ENCODE measurements around the gene VMA21. TPM values are rescaled to one million over a fixed set of nuclear protein-coding genes. Genes with fewer than 3 reads are reported as not detected.
A peak's percentile ranks its signal among the peaks of the same experiment; 100 is the strongest.

VMA21 gene
- total RNA-seq, 2 donors from 2014 or later: 42.2 to 54.7 TPM

DNA sequence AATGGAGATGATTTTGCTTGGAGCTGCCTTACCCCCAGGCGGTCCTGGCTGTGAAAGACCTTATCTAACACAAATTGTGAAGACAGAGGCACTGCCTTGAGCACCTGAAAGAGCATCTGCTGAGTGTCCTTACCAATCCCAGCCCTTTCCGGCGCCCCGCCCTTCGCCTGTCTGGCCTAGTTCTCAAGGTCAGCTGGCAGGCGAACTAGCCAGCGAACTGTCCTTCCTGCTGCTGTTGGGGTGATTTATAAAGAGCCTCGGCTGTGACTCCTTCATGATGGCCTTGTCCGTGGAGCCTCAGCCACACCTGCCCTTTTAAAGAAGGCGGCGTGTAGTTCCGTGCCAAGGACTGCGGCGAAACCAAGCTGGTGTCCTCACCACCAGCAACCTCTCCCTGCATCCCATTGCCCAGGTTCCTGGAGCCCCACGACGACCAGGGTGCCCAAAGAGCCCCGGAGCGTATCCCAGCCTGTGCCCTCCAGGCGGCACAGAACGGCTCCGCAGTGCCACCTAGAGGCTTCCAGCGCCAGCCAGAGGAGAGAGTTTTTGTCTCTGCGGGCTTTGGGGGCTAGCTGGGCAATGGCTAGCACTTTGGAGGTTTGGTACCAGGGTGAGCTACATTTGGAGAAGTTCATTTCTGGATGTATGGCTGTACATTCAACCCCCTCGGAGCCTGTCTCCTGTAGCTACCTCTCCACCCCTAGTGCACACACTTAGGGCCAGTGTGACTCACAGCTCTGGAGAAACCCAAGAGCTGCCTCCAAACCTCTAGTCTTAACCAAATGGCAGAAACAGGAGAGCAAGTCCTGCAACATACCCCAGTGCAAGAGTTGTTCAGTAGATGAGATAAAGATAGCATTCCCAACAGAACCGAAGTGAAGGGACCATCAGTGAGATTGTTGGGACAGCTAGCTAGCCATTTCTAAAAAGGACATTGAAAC, 36.8 kb upstream of the VMA21 start:
- peak overlapping the region; percentile 65 for H3K4me3 ChIP-seq (ENCODE audit: low read length)
- 12 to 80% methylated on average over 1 to 25 of the region's 25 CpGs for WGBS, 2 experiments (ENCODE audit: insufficient coverage in 1 of 2, insufficient read length in 1 of 2)
- peak overlapping the region; percentile 41 for H3K4me3 Mint-ChIP-seq

DNA sequence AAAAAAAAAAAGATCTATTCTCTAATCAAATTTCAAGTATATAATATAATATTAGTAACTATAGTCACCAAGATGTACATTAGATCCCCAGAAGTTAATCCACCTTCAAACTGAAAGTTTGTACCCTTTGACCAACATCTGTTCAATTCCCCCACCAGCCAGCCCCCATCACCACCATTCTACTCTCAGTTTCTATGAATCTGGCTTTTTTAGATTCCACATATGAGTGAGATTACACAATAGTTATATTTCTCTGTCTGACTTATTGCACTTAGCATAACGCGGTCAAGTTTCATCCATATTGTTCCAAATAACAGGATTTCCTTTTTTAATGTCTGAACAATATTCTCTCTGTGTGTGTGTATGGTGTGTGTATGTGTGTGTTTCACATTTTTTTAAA, 33.7 kb upstream of the VMA21 start:
- Mint-ChIP-seq H3K27me3 (ENCODE audit: insufficient read depth) (peaks cover 17% of the 10 kb centered on the region), H3K4me3 (no peak overlapping the region), H3K36me3 (ENCODE audit: low read depth) (no peaks in the 10 kb centered on the region), H3K4me1 (peaks cover 7% of the 10 kb centered on the region), H3K27ac (no peak overlapping the region), H3K9me3 (peaks cover 45% of the 10 kb centered on the region)
- Histone ChIP-seq H3K27me3 (ENCODE audit: control insufficient read depth, insufficient read depth, low read length, poor library complexity, severe bottlenecking) (no peaks in the 10 kb centered on the region), H3K9ac (ENCODE audit: extremely low read depth, low read length, poor library complexity, severe bottlenecking) (no peak overlapping the region), H3K4me3 (ENCODE audit: low read length) (no peak overlapping the region), H3K9me3 (ENCODE audit: control insufficient read depth, low read length) (no peaks in the 10 kb centered on the region), H3K27ac (ENCODE audit: low read depth, low read length) (no peak overlapping the region), H3K4me1 (ENCODE audit: control insufficient read depth, insufficient read depth, low read length) (no peaks in the 10 kb centered on the region), H3K36me3 (ENCODE audit: control insufficient read depth, insufficient read depth, low read length) (no peaks in the 10 kb centered on the region)
- DNase-seq: no peak
- 100% methylated on average over 2 of the region's 2 CpGs; no CpG with 5 or more reads in 1 of the 2 experiments for WGBS, 2 experiments (ENCODE audit: insufficient coverage in 1 of 2, insufficient read length in 1 of 2)
- TF ChIP-seq, protein P1, sequence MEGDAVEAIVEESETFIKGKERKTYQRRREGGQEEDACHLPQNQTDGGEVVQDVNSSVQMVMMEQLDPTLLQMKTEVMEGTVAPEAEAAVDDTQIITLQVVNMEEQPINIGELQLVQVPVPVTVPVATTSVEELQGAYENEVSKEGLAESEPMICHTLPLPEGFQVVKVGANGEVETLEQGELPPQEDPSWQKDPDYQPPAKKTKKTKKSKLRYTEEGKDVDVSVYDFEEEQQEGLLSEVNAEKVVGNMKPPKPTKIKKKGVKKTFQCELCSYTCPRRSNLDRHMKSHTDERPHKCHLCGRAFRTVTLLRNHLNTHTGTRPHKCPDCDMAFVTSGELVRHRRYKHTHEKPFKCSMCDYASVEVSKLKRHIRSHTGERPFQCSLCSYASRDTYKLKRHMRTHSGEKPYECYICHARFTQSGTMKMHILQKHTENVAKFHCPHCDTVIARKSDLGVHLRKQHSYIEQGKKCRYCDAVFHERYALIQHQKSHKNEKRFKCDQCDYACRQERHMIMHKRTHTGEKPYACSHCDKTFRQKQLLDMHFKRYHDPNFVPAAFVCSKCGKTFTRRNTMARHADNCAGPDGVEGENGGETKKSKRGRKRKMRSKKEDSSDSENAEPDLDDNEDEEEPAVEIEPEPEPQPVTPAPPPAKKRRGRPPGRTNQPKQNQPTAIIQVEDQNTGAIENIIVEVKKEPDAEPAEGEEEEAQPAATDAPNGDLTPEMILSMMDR (conservative IDR thresholded peaks at IDR 0.05): no peak

More for the DNA sequence above, 36.8 kb upstream of the VMA21 start:
- Mint-ChIP-seq H3K27ac (no peak overlapping the region), H3K36me3 (ENCODE audit: low read depth) (no peaks in the 10 kb centered on the region), H3K9me3 (peaks cover 46% of the 10 kb centered on the region), H3K4me1 (peaks cover 7% of the 10 kb centered on the region), H3K27me3 (ENCODE audit: insufficient read depth) (peaks cover 8% of the 10 kb centered on the region)
- TF ChIP-seq, protein P1 (conservative IDR thresholded peaks at IDR 0.05): peak; percentile 80
- DNase-seq: peak; percentile 83
- Histone ChIP-seq H3K4me1 (ENCODE audit: control insufficient read depth, insufficient read depth, low read length) (no peaks in the 10 kb centered on the region), H3K27me3 (ENCODE audit: control insufficient read depth, insufficient read depth, low read length, poor library complexity, severe bottlenecking) (no peaks in the 10 kb centered on the region), H3K9ac (ENCODE audit: extremely low read depth, low read length, poor library complexity, severe bottlenecking) (no peak overlapping the region), H3K27ac (ENCODE audit: low read depth, low read length) (no peak overlapping the region), H3K36me3 (ENCODE audit: control insufficient read depth, insufficient read depth, low read length) (no peaks in the 10 kb centered on the region), H3K9me3 (ENCODE audit: control insufficient read depth, low read length) (no peaks in the 10 kb centered on the region)

DNA sequence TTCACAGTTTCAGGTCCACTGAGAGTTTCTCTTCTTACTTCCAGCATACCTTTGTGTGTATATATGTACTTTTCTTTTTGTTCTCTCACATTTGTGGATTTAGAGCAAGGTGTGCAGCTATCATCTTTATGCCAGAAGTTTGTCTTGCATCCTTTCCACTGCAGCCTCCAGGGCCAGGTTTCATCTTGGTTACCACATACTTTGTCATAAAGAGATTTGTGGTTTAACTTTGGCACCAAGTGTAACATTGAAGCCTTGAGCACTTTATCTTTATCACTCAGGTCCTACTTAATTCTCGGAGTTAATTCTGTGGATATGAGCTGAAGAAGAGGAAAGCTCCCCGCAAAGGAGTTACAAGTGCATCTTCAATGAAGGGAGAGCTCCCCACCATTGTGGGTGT, 31.4 kb upstream of the VMA21 start:
- no peak overlapping the region for H3K4me3 ChIP-seq (ENCODE audit: low read length)
- Mint-ChIP-seq H3K36me3 (ENCODE audit: low read depth) (no peaks in the 10 kb centered on the region), H3K9me3 (peaks cover 50% of the 10 kb centered on the region), H3K4me1 (no peaks in the 10 kb centered on the region), H3K4me3 (no peak overlapping the region), H3K27ac (no peak overlapping the region), H3K27me3 (ENCODE audit: insufficient read depth) (peaks cover 33% of the 10 kb centered on the region)
- no peak for DNase-seq
- no peak overlapping the region for H3K9ac ChIP-seq (ENCODE audit: extremely low read depth, low read length, poor library complexity, severe bottlenecking)
- no peaks in the 10 kb centered on the region for H3K4me1 ChIP-seq (ENCODE audit: control insufficient read depth, insufficient read depth, low read length)
- H3K27me3 ChIP-seq (ENCODE audit: control insufficient read depth, insufficient read depth, low read length, poor library complexity, severe bottlenecking): no peaks in the 10 kb centered on the region
- WGBS, 2 experiments (ENCODE audit: insufficient coverage in 1 of 2, insufficient read length in 1 of 2): 91% methylated on average over 2 of the region's 2 CpGs; no CpG with 5 or more reads in 1 of the 2 experiments
- no peaks in the 10 kb centered on the region for H3K36me3 ChIP-seq (ENCODE audit: control insufficient read depth, insufficient read depth, low read length)
- TF ChIP-seq, protein P1 (conservative IDR thresholded peaks at IDR 0.05): no peak
- no peaks in the 10 kb centered on the region for H3K9me3 ChIP-seq (ENCODE audit: control insufficient read depth, low read length)
- H3K27ac ChIP-seq (ENCODE audit: low read depth, low read length): no peak overlapping the region

Measured in endodermal cell (in vitro differentiated cells).